Mesenchymal stem cell (in vitro differentiated cells and primary cell): ENCODE measurements around the gene GCH1.
"Not testable (repeated sequence)": the region's sequence is repeated elsewhere in the genome, so short reads cannot be mapped to it uniquely, and the experiment has no call there.

Source experiments
- DNase-seq: peaks from one replicate; pipeline ENCODE4 v3.0.0-alpha.2; 2013
- H2AFZ ChIP-seq: one replicate; pipeline ENCODE4 v1.6.1; 2013; ENCODE audit warnings: low read depth, mild to moderate bottlenecking, control low read depth, inconsistent platforms, low read length, moderate library complexity
- H2AK5ac ChIP-seq: 2 replicates; pipeline ENCODE4 v1.6.1; 2013; ENCODE audit warnings: low read length, moderate library complexity, mild to moderate bottlenecking, inconsistent platforms; ENCODE audit not compliant: severe bottlenecking
- H2BK120ac ChIP-seq: one replicate; pipeline ENCODE4 v1.6.1; 2013; ENCODE audit warnings: low read depth, mild to moderate bottlenecking, inconsistent platforms, low read length, moderate library complexity
- H2BK12ac ChIP-seq, 2 experiments: one replicate each; pipeline ENCODE4 v1.6.1; 2013; ENCODE audit warnings: inconsistent platforms in 2 of 2, low read length in 2 of 2, mild to moderate bottlenecking in 2 of 2, moderate library complexity in 2 of 2, control low read depth in 1 of 2
- H2BK15ac ChIP-seq: one replicate; pipeline ENCODE4 v1.6.1; 2013; ENCODE audit warnings: mild to moderate bottlenecking, low read depth, inconsistent platforms; ENCODE audit not compliant: poor library complexity, severe bottlenecking
- H2BK5ac ChIP-seq: 2 replicates; pipeline ENCODE4 v1.6.1; 2013; ENCODE audit warnings: low read depth, mild to moderate bottlenecking, low read length, control low read depth, inconsistent platforms; ENCODE audit not compliant: poor library complexity, severe bottlenecking
- H3K14ac ChIP-seq, 2 experiments: one replicate each; pipeline ENCODE4 v1.6.1; 2013; ENCODE audit warnings: inconsistent platforms in 2 of 2, low read length in 2 of 2, control low read depth in 1 of 2, mild to moderate bottlenecking in 1 of 2, moderate library complexity in 1 of 2
- H3K18ac ChIP-seq, 2 experiments: one replicate each; pipeline ENCODE4 v1.6.1; 2013; ENCODE audit warnings: inconsistent platforms in 2 of 2, low read length in 2 of 2, control low read depth in 1 of 2, low read depth in 1 of 2, mild to moderate bottlenecking in 1 of 2
- H3K23ac ChIP-seq, 2 experiments: one replicate each; pipeline ENCODE4 v1.6.1; 2013; ENCODE audit warnings: inconsistent platforms in 2 of 2, low read length in 2 of 2, mild to moderate bottlenecking in 2 of 2, moderate library complexity in 2 of 2, control low read depth in 1 of 2
- H3K27ac ChIP-seq: 2 replicates; pipeline ENCODE4 v1.5.1; 2013; ENCODE audit warnings: mild to moderate bottlenecking, moderate library complexity, low read length, control low read depth, inconsistent platforms; ENCODE audit not compliant: poor library complexity, severe bottlenecking
- H3K27me3 ChIP-seq, 2 experiments: 2 replicates each; pipeline versions ENCODE4 v1.6.1 to v1.7.0; 2013; ENCODE audit warnings: low read length in 2 of 2, mild to moderate bottlenecking in 2 of 2, moderate library complexity in 2 of 2, control low read depth in 1 of 2, inconsistent platforms in 1 of 2; ENCODE audit not compliant: control insufficient read depth in 1 of 2, insufficient read depth in 1 of 2
- H3K36me3 ChIP-seq, 2 experiments: 2 replicates each; pipeline versions ENCODE4 v1.6.1 to v1.7.0; 2013; ENCODE audit warnings: low read length in 2 of 2, control low read depth in 1 of 2, inconsistent platforms in 1 of 2, low read depth in 1 of 2, mild to moderate bottlenecking in 1 of 2; ENCODE audit not compliant: insufficient read depth in 2 of 2, control insufficient read depth in 1 of 2
- H3K4ac ChIP-seq, 2 experiments: one replicate each; pipeline ENCODE4 v1.6.1; 2013; ENCODE audit warnings: inconsistent platforms in 2 of 2, low read length in 2 of 2, mild to moderate bottlenecking in 2 of 2, moderate library complexity in 2 of 2, control low read depth in 1 of 2, low read depth in 1 of 2
- H3K4me1 ChIP-seq: 2 replicates; pipeline ENCODE4 v1.6.1; 2013; ENCODE audit warnings: low read depth, low read length, control low read depth; ENCODE audit not compliant: control insufficient read depth, insufficient read depth
- H3K4me2 ChIP-seq: 2 replicates; pipeline ENCODE4 v1.6.1; 2013; ENCODE audit warnings: low read length, mild to moderate bottlenecking, inconsistent platforms; ENCODE audit not compliant: poor library complexity, severe bottlenecking
- H3K4me3 ChIP-seq, 2 experiments: 2 replicates each; pipeline versions ENCODE4 v1.5.1 to v1.7.0; 2013; ENCODE audit warnings: low read length in 2 of 2, mild to moderate bottlenecking in 2 of 2, control low read depth in 1 of 2, low read depth in 1 of 2; ENCODE audit not compliant: insufficient read depth in 1 of 2
- H3K79me1 ChIP-seq: replicated peaks from 2 replicates; pipeline ENCODE4 v1.6.1; 2013; ENCODE audit warnings: mild to moderate bottlenecking, control low read depth, low read length, inconsistent platforms; ENCODE audit not compliant: poor library complexity, severe bottlenecking
- H3K9ac ChIP-seq: 2 replicates; pipeline ENCODE4 v1.7.0; 2013; ENCODE audit warnings: mild to moderate bottlenecking, low read length, moderate library complexity
- H3K9me3 ChIP-seq: 2 replicates; pipeline ENCODE4 v1.7.0; 2013; ENCODE audit warnings: mild to moderate bottlenecking, low read length; ENCODE audit not compliant: control insufficient read depth
- H4K8ac ChIP-seq: one replicate; pipeline ENCODE4 v1.6.1; 2013; ENCODE audit warnings: inconsistent platforms, mild to moderate bottlenecking, low read length, moderate library complexity
- H4K91ac ChIP-seq: one replicate; pipeline ENCODE4 v1.6.1; 2013; ENCODE audit warnings: mild to moderate bottlenecking, low read length, inconsistent platforms
- WGBS: methylation state at CpG from one replicate; pipeline ENCODE4 v1.1.7; 2013; ENCODE audit warnings: mixed read lengths; 5-methylcytosine and 5-hydroxymethylcytosine counted together

GCH1 gene

DNA sequence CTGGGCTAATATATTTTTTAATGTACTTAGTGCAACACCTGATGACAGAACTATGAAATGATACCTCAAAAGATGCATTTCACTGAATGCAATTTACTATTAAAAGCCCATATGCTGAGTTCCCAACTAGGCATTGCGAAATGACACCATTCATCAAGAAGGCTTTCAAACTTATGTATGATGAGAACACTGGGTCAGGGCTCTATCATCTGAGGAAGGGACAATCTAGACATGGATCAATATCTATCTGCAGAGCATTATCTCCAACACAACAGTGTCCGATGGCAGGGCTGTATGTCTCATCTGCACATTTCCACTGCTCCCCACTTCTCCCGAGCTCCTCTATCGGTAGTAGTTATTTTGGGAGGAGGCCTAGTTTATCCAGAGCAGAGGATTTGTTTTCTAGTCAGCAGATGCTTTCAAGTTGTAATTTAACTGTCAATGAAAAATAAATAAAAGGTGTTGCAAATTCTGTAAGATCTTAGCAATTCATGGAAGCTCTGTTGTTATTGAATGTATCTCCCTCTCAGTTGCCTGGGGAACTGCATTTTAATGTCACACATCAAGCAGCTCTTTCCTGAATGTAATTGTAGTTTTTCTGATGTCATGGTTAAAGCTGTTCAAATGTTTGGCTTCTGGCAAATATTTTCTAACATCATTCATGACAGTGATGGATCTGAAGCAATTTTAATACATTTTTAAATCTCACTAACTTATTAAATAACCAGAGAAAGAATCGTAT, 7.4 kb upstream of the GCH1 start:
- Histone ChIP-seq H3K18ac (no peak overlapping the region), H3K9me3 (no peaks in the 10 kb centered on the region), H4K91ac (no peak overlapping the region), H3K4me3 (no peak overlapping the region), H3K14ac (no peak overlapping the region), H3K27ac (no peak overlapping the region), H3K27me3 (no peaks in the 10 kb centered on the region), H3K36me3 (no peaks in the 10 kb centered on the region), H3K23ac (no peak overlapping the region), H2AK5ac (no peak overlapping the region), H4K8ac (no peak overlapping the region), H3K4me1 (no peaks in the 10 kb centered on the region), H2BK12ac (no peak overlapping the region), H2AFZ (no peak overlapping the region), H3K9ac (no peak overlapping the region), H2BK5ac (no peak overlapping the region), H2BK15ac (no peak overlapping the region), H2BK120ac (no peak overlapping the region), H3K79me1 (no peaks in the 10 kb centered on the region), H3K4ac (no peak overlapping the region), H3K4me2 (no peak overlapping the region)
- WGBS: 88% methylated on average over 2 of the region's 5 CpGs
- DNase-seq: no peak

DNA sequence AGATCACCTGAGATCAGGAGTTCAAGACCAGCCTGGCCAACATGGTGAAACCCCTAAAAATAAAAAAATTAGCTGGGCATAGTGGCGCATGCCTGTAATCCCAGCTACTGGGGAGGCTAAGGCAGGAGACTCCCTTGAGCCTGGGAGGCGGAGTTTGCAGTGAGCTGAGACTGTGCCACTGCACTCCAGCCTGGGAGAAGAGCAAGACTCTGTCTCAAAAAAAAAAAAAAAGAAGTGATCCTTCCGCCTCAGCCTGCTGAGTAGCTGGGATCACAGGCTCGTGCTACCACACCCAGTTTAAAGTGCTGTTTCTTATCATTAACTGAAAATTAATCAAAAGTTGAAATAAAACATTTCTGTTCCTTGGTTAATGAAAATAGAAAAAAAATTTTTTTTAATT, 6.3 kb upstream of the GCH1 start:
- H4K91ac ChIP-seq, H3K14ac ChIP-seq, H3K27me3 ChIP-seq, H3K9ac ChIP-seq, H3K4me2 ChIP-seq, H2AK5ac ChIP-seq, H3K4ac ChIP-seq, H2BK12ac ChIP-seq, H4K8ac ChIP-seq, H3K4me1 ChIP-seq, H2BK120ac ChIP-seq, H3K79me1 ChIP-seq, H3K18ac ChIP-seq, H3K36me3 ChIP-seq, H2AFZ ChIP-seq, H2BK5ac ChIP-seq, H3K23ac ChIP-seq, DNase-seq, H2BK15ac ChIP-seq, H3K27ac ChIP-seq, H3K4me3 ChIP-seq, H3K9me3 ChIP-seq: not testable (repeated sequence)
- WGBS: 97% methylated on average over 2 of the region's 4 CpGs

DNA sequence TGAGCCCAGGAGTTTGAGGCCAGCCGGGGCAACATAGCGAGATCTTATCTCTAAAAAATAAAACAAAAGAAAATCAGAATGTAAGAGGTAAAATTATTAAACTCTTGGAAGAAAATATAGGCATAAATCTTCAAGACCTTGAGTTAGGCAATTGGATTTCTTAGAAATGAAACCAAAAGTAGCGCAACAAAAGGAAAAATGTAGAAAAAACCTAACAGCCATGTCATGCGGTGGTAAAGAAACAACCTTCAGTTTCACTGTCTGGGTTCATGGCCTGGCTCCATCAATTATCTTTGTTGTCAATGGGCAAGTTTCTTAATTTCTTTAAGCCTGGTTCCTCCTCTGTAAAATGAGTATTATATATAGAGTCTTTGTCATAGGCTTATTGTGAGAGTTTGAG, 5.6 kb upstream of the GCH1 start:
- Histone ChIP-seq H3K4me2 (no peak overlapping the region), H3K9ac (no peak overlapping the region), H2BK120ac (no peak overlapping the region), H3K79me1 (no peaks in the 10 kb centered on the region), H3K36me3 (no peaks in the 10 kb centered on the region), H3K27ac (no peak overlapping the region), H3K18ac (no peak overlapping the region), H2AK5ac (no peak overlapping the region), H4K8ac (no peak overlapping the region), H3K4me3 (no peak overlapping the region), H3K4me1 (peaks cover under 1% of the 10 kb centered on the region), H4K91ac (no peak overlapping the region), H3K9me3 (no peaks in the 10 kb centered on the region), H3K27me3 (no peaks in the 10 kb centered on the region), H3K14ac (no peak overlapping the region), H2BK15ac (no peak overlapping the region), H2BK5ac (no peak overlapping the region), H2BK12ac (no peak overlapping the region), H3K23ac (no peak overlapping the region), H3K4ac (no peak overlapping the region), H2AFZ (no peak overlapping the region)
- WGBS: 100% methylated on average over 2 of the region's 4 CpGs
- no peak for DNase-seq

DNA sequence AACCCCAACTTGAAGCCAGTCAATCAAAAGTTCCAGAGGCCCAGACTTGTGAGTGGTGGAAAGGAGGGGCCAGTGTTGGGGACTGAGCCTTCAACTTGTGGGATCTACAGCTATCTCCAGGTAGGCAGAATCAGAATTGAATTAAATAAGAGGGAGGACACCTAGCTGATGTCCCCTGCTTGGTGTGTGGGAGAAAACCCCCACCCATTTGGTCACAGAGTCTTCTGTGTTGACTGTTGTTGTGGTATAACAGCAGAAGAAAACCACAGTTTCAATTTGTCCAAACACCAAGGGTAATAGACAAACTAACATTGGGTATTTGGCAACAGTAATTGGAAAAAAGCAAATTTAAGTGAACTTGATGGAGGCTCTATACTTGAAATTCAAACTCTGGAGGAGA, 3.4 kb upstream of the GCH1 start:
- no peaks in the 10 kb centered on the region for H3K9me3 ChIP-seq
- H2BK5ac ChIP-seq: no peak overlapping the region
- no peak overlapping the region for H3K4me3 ChIP-seq
- H3K18ac ChIP-seq: no peak overlapping the region
- H2AFZ ChIP-seq: no peak overlapping the region
- no peak overlapping the region for H3K4me2 ChIP-seq
- H2AK5ac ChIP-seq: no peak overlapping the region
- no peak overlapping the region for H2BK12ac ChIP-seq
- H3K27me3 ChIP-seq: no peaks in the 10 kb centered on the region
- H3K36me3 ChIP-seq: no peaks in the 10 kb centered on the region
- no peak overlapping the region for H2BK120ac ChIP-seq
- no peak overlapping the region for H3K14ac ChIP-seq
- peaks cover 16% of the 10 kb centered on the region for H3K4me1 ChIP-seq
- H3K27ac ChIP-seq: no peak overlapping the region
- H3K23ac ChIP-seq: no peak overlapping the region
- DNase-seq: no peak
- H3K9ac ChIP-seq: no peak overlapping the region
- no peak overlapping the region for H4K8ac ChIP-seq
- H3K4ac ChIP-seq: no peak overlapping the region
- H3K79me1 ChIP-seq: no peaks in the 10 kb centered on the region
- H2BK15ac ChIP-seq: no peak overlapping the region
- no peak overlapping the region for H4K91ac ChIP-seq
